NCI-H1930 (cell line): ENCODE measurements around the gene MYO1B.

Experiments used
- DNase-seq, 2 experiments: peaks; one replicate each; lab custom pipeline; 2025; lab: John Stamatoyannopoulos, UW

The MYO1B gene

DNA sequence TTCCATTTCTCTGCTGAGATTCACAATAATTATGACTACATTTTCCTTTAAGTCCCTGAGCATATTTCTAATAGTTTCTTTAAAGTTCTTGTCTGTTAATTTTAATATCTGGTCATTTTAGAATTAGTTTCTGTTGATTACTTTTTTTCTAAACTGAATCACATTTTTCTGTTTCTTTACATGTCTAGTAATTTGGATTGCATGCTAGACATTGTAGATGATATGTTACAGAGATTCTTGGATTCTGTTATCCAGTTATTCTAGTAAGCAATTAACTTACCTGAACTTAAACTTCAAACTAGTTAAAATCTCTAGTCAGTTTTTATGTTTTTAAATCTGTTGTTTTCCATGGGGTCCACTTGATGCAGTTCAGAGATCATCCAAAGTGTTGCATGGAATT is 214.0 kb downstream of the MYO1B start:
- DNase-seq, result no peak

DNA sequence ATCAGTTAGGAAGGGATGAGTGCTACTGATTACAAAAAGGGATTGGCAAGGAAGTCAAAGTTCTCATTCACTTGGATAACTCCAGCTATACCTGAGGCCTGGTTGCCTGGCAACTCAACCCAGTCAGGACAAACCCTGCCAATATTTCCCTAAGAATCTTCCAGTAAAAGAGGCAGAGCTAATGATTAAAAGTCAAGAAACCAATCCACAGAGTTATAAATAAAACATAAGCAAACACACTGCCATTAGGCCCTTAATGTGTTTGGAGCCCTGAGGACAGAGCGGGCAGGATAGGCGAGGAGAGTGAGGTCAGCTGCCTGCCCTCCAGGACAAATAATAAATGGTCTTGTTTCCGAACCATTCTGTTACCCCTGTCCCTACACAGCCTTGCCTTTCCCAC is 217.2 kb downstream of the MYO1B start:
- DNase-seq, result no peak

DNA sequence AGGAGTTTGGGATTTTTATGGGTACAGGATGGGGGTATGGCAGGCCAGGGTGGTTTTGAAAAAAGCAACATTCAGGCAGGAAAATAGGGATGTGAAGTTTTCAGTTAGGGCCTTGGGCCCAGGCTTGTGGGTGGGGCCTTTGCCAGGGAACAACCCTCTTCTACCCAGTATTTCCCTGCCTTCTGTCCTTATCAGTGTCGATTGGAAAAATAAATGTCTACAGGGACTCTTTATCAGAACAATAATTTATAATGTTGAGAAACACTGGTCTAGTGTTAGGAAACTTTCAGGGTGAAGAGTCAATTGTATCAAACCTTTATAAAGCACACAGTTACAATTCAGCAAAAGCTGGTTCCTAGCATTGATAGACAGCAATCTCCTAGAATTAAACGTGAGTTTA is 218.6 kb downstream of the MYO1B start:
- DNase-seq, result no peak

DNA sequence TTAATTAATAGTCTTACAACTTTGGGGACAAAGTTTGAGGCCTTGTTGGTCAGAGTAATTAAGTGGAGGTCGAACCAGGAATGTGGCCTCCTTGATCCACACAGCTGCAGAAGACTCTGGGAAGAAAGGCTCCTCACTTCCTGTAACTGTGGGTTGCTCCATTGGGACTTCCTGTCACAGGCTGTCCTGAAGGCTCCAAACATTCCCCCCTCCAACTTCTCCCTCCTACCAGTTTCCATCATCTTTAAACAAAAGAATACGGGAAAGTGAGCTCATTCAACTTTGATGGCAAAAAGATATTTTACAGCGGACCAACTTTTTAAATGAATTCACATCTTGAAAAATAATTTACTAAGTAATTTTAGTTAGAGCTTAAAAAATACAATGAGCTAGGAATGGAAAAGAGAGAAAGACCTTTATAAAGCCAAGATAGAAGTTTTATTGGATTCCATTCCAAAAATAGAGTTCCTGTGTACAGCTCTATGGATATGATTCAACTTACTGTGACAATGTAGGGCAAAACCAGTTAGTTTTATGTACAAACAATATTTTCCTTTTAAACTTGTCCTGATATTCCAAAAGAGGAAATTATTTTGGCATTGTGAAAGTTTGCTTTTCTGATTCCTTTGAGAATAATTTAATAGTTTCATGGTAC is 220.7 kb downstream of the MYO1B start:
- no peak for DNase-seq

DNA sequence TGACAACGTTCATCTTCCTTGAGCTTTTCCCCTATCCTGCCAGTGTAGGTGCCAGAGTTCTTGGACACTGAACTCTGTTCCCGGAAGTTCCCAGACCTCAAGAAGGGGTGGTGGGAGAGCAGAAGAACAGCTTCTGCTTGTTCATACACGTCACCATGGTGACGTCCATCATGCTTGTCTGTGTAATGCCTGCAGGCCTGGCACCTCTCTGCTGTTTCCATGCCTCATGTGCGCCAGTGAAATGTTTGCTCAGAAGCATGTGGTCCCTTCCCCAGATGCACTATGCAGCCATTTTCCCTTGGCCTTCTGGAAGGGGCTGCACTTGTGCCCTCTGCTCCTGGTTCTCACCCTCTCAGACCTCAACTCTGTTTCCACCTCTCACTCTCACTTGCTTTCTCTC is 221.9 kb downstream of the MYO1B start:
- no peak for DNase-seq

DNA sequence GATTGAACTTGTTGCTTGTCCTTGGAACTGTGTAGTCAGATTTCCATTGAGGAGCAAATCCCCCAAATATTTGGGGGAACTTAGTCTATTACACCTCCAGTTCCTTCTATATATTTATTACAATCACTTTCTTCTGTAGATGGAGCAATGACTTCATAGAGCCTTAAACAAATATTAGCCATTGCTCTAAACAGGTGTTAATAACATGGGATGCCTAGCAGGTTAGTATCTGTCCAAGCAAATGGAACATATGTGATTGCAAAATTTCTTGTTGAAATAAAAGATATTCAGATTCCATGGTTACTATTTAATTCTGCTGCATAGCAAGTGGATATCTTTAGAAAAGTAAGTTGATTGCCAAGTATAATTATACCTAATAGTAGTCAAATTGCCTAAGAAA is 225.1 kb downstream of the MYO1B start:
- DNase-seq, result no peak

DNA sequence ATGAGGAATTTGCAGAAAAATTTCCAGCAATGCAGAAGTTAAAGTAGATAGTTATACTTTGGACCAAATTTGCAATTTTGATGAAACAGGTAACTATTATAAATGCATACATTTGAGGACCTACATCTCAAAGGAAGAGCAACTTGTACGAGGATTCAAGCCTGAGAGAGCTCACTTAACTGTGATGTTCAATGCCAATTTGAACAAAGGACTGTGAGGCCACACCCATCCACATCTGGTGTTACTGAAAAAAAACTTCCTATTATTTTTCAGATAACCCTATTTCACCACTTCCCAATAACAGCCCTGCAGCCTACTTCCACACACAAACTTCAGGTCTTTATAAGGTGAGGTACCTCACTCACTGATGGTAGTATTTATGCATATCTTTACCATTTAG is 229.3 kb downstream of the MYO1B start:
- DNase-seq, result no peak
